Endothelial cell of umbilical vein (primary cell): ENCODE data around the gene EIF2S3. TPM values are rescaled to one million over a fixed set of nuclear protein-coding genes. Genes with fewer than 3 reads are reported as not detected.

ENCODE experiments used
- BruUV-seq: library from RNA; stranded (reverse); fragments of 400-500 nt; replicated peaks from 2 replicates; lab custom pipeline; 2021; lab: Mats Ljungman, UMichigan
- CTCF ChIA-PET: fragments of 300-600, 350-600 bp; sonication (Branson Sonifier 250); formaldehyde crosslinking; loops from one replicate; lab custom pipeline; 2021; ENCODE audit warnings: antibody characterized with exemption, inconsistent platforms; lab: Charles Lee
- POLR2A ChIA-PET: fragments of 300-600, 350-600 bp; sonication (Branson Sonifier 250); formaldehyde crosslinking; loops from one replicate; lab custom pipeline; 2021; ENCODE audit warnings: antibody characterized with exemption, inconsistent platforms; lab: Charles Lee
- DNase-seq: peaks from one replicate; pipeline ENCODE4 v3.0.0-alpha.2; 2011; ENCODE audit warnings: low read depth, low spot score
- FAIRE-seq: peaks from 2 replicates; lab custom pipeline; 2011; peaks lifted over from hg19 to GRCh38; lab: Jason Lieb, UNC
- H2AFZ ChIP-seq: 2 replicates; pipeline ENCODE4 v1.6.0; 2012; ENCODE audit warnings: low read depth, low read length, control low read depth, inconsistent platforms
- H3K27ac ChIP-seq: 2 replicates; pipeline ENCODE4 v1.5.1; 2011; ENCODE audit warnings: low read depth, mild to moderate bottlenecking, control low read depth, low read length, moderate library complexity; ENCODE audit not compliant: insufficient read depth
- H3K27me3 ChIP-seq, 2 experiments: 2 replicates each; pipeline versions ENCODE4 v1.6.0 to v1.6.1; 2011; ENCODE audit warnings: low read length in 2 of 2, mixed read lengths in 1 of 2; ENCODE audit not compliant: control insufficient read depth in 2 of 2, insufficient read depth in 2 of 2
- H3K36me3 ChIP-seq, 2 experiments: 2 replicates in 1 of 2; 3 replicates in 1 of 2; pipeline ENCODE4 v1.5.1; 2011; ENCODE audit warnings: low read length in 2 of 2, mild to moderate bottlenecking in 1 of 2, moderate library complexity in 1 of 2; ENCODE audit not compliant: control insufficient read depth in 2 of 2, insufficient read depth in 2 of 2; ENCODE audit errors: extremely low read depth in 1 of 2
- H3K4me1 ChIP-seq: 3 replicates; pipeline ENCODE4 v1.5.1; 2011; ENCODE audit warnings: mild to moderate bottlenecking, low read length; ENCODE audit not compliant: control insufficient read depth, insufficient read depth; ENCODE audit errors: extremely low read depth
- H3K4me2 ChIP-seq: 2 replicates; pipeline ENCODE4 v1.6.1; 2011; ENCODE audit warnings: low read length, control low read depth, mixed read lengths; ENCODE audit not compliant: insufficient read depth
- H3K4me3 ChIP-seq, 3 experiments: fragments of 200-600 bp in 1 of 3; sonication (generic), shearing (Covaris generic) in 1 of 3; replicated peaks in 1 of 3; 2 replicates each; pipeline ENCODE4 v1.5.1; 2011 to 2016; ENCODE audit warnings: control low read depth in 3 of 3, low read length in 3 of 3, mild to moderate bottlenecking in 2 of 3, inconsistent platforms in 1 of 3, low read depth in 1 of 3, moderate library complexity in 1 of 3; ENCODE audit not compliant: insufficient read depth in 1 of 3
- H3K79me2 ChIP-seq: 2 replicates; pipeline ENCODE4 v1.6.0; 2012; ENCODE audit warnings: low read length, inconsistent platforms; ENCODE audit not compliant: control insufficient read depth, insufficient read depth
- H3K9ac ChIP-seq: replicated peaks from 2 replicates; pipeline ENCODE3; 2011; ENCODE audit warnings: low read length, control low read depth; ENCODE audit not compliant: insufficient read depth; ENCODE audit errors: extremely low read depth
- H3K9me1 ChIP-seq: replicated peaks from 3 replicates; pipeline ENCODE4 v1.6.0; 2011; ENCODE audit warnings: mild to moderate bottlenecking, low read length; ENCODE audit not compliant: control insufficient read depth, insufficient read depth; ENCODE audit errors: extremely low read depth
- H3K9me3 ChIP-seq: replicated peaks from 2 replicates; pipeline ENCODE4 v1.5.1; 2012; ENCODE audit warnings: low read length, inconsistent platforms; ENCODE audit not compliant: control insufficient read depth, insufficient read depth
- H4K20me1 ChIP-seq: replicated peaks from 2 replicates; pipeline ENCODE3; 2011; ENCODE audit warnings: mild to moderate bottlenecking, low read length; ENCODE audit not compliant: control insufficient read depth, insufficient read depth; ENCODE audit errors: extremely low read depth
- EZH2 ChIP-seq: IDR thresholded peaks from 2 replicates; pipeline ENCODE4 v1.6.1; 2012; ENCODE audit warnings: borderline replicate concordance, low read depth, mild to moderate bottlenecking, moderate library complexity, low read length, inconsistent platforms; ENCODE audit not compliant: severe bottlenecking
- FOS ChIP-seq: IDR thresholded peaks from 2 replicates; pipeline ENCODE4 v1.6.1; 2011; ENCODE audit warnings: mild to moderate bottlenecking, low read length, moderate library complexity, borderline replicate concordance; ENCODE audit not compliant: insufficient read depth
- GATA2 ChIP-seq: IDR thresholded peaks from 2 replicates; pipeline ENCODE4 v1.7.0; 2011; ENCODE audit warnings: low read depth, mild to moderate bottlenecking, moderate library complexity, mixed read lengths, low read length; ENCODE audit not compliant: insufficient read length, insufficient read depth
- JUN ChIP-seq: IDR thresholded peaks from 2 replicates; pipeline ENCODE4 v1.6.1; 2011; ENCODE audit warnings: borderline replicate concordance, low read depth; ENCODE audit not compliant: insufficient read length, insufficient read depth
- MYC ChIP-seq: IDR thresholded peaks from one replicate; pipeline ENCODE4 v1.6.1; 2011; ENCODE audit warnings: mild to moderate bottlenecking, low read depth, low read length
- POLR2A ChIP-seq: IDR thresholded peaks from 2 replicates; pipeline ENCODE4 v1.6.1; 2012; ENCODE audit warnings: low read depth, mild to moderate bottlenecking, control low read depth, low read length
- POLR2AphosphoS5 ChIP-seq: IDR thresholded peaks from 2 replicates; pipeline ENCODE4 v1.6.1; 2012; ENCODE audit warnings: low read depth, mild to moderate bottlenecking, control low read depth, low read length, moderate library complexity; ENCODE audit not compliant: insufficient read depth
- dilution Hi-C: fragments of 300-500 bp; cut with MboI; formaldehyde crosslinking; loops from one replicate; pipeline ENCODE4 v1.15.0; 2019; ENCODE audit warnings: low sequenced_read_pairs; ENCODE audit not compliant: extremely low pct_ligation_motif_present
- intact Hi-C: fragments of 100-400 bp; cut with micrococcal nuclease; formaldehyde crosslinking; loops from one replicate; pipeline ENCODE4 v1.10.0; 2022
- polyA plus RNA-seq, 4 experiments: library from polyadenylated mRNA; depleted of rRNA in 3 of 4; stranded (reverse) in 3 of 4; unstranded in 1 of 4; fragments of >200 nt; gene quantifications; 2 replicates each; pipeline versions ENCODE4 v1.2.1 to v1.2.3, GENCODE V29; 2011 to 2012; ENCODE audit warnings: missing spikeins in 1 of 4
- total RNA-seq: library from RNA; stranded (reverse); gene quantifications from 2 replicates; pipeline ENCODE4 v1.2.3, GENCODE V29; 2021
- TF ChIP-seq, protein P1 (sequence below), 2 donors: IDR thresholded peaks; 1 replicate in 1 of 2; 2 replicates in 1 of 2; pipeline ENCODE4 v1.5.1; 2011; ENCODE audit warnings: low read length in 2 of 2, mild to moderate bottlenecking in 2 of 2, moderate library complexity in 2 of 2, control low read depth in 1 of 2, inconsistent platforms in 1 of 2, low read depth in 1 of 2; ENCODE audit not compliant: insufficient read depth in 1 of 2; ENCODE audit errors: extremely low read depth in 1 of 2
- TF ChIP-seq, protein P2 (sequence below): IDR thresholded peaks from 2 replicates; pipeline ENCODE4 v1.6.1; 2011; ENCODE audit not compliant: insufficient read depth, insufficient read length

The EIF2S3 gene
- total and polyA plus RNA-seq, 2 donors (not counting 3 experiments of a cell fraction or from before 2014, with no cell fraction given) = 35.8 to 161 TPM

DNA sequence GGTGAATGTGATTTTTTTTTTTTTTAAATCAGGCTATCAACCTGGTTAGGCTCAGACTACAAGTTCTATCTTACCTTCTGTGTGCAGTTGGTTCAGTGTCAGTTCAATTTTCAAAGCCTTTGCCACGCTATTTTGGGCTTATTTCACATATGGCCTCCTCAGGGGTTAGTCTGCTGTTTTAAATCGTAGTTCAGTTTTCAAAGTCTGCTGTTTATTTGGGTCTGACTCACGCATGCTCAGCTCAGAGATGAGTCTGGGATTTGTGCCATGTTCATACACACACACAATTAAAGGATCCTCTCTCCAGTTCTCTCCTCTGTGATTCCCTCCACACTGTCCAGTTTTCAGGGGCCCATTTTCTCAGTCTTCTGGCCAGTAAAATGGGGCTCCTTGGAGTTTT, 62.5 kb downstream of the EIF2S3 start:
- Histone ChIP-seq H2AFZ (peak overlapping the region; percentile 26), H3K27me3 (no peaks in the 10 kb centered on the region), H4K20me1 (no peaks in the 10 kb centered on the region), H3K4me2 (no peak overlapping the region), H3K9ac (no peak overlapping the region), H3K9me3 (no peaks in the 10 kb centered on the region), H3K27ac (no peak overlapping the region), H3K79me2 (no peaks in the 10 kb centered on the region), H3K36me3 (no peaks in the 10 kb centered on the region), H3K4me3 (no peak overlapping the region), H3K9me1 (no peaks in the 10 kb centered on the region), H3K4me1 (no peaks in the 10 kb centered on the region)
- no TSS peak for BruUV-seq
- peak; percentile 37 for DNase-seq
- TF ChIP-seq POLR2AphosphoS5 = no peak
- TF ChIP-seq EZH2 = no peak
- no peak for TF ChIP-seq GATA2
- no peak for TF ChIP-seq POLR2A
- TF ChIP-seq, protein P1, sequence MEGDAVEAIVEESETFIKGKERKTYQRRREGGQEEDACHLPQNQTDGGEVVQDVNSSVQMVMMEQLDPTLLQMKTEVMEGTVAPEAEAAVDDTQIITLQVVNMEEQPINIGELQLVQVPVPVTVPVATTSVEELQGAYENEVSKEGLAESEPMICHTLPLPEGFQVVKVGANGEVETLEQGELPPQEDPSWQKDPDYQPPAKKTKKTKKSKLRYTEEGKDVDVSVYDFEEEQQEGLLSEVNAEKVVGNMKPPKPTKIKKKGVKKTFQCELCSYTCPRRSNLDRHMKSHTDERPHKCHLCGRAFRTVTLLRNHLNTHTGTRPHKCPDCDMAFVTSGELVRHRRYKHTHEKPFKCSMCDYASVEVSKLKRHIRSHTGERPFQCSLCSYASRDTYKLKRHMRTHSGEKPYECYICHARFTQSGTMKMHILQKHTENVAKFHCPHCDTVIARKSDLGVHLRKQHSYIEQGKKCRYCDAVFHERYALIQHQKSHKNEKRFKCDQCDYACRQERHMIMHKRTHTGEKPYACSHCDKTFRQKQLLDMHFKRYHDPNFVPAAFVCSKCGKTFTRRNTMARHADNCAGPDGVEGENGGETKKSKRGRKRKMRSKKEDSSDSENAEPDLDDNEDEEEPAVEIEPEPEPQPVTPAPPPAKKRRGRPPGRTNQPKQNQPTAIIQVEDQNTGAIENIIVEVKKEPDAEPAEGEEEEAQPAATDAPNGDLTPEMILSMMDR (IDR thresholded peaks at IDR 0.05; ENCODE audit: extremely low read depth in 1 of 2, insufficient read depth in 1 of 2, low read depth in 1 of 2, low read length in 2 of 2) = no peak
- TF ChIP-seq JUN = no peak
- TF ChIP-seq MYC = no peak
- TF ChIP-seq, protein P2, sequence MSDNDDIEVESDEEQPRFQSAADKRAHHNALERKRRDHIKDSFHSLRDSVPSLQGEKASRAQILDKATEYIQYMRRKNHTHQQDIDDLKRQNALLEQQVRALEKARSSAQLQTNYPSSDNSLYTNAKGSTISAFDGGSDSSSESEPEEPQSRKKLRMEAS = no peak
- no peak for TF ChIP-seq FOS
- POLR2A ChIA-PET = interaction anchor here (0.6 kb wide), 1 partner anchor 145 kb away, joined by 3 read pairs; no protein-coding TSS in a partner anchor
- dilution Hi-C loops (no loop called here), intact Hi-C loops (no loop called here)
- CTCF ChIA-PET = no interaction called here
- FAIRE-seq = peak; percentile 54
